GM04504 (cell line): ENCODE results near the gene INSYN2B.
A peak's percentile ranks its signal among the peaks of the same experiment; 100 is the strongest.
"Not testable (repeated sequence)": the region's sequence is repeated elsewhere in the genome, so short reads cannot be mapped to it uniquely, and the experiment has no call there.

Experiments used
- DNase-seq: peaks from one replicate; pipeline ENCODE4 v3.0.0-alpha.2; 2012; ENCODE audit warnings: low read depth

The INSYN2B gene

GRCh38 chr5:169848792-169849191 lies 131.5 kb downstream of the INSYN2B start:
- no peak for DNase-seq

DNA sequence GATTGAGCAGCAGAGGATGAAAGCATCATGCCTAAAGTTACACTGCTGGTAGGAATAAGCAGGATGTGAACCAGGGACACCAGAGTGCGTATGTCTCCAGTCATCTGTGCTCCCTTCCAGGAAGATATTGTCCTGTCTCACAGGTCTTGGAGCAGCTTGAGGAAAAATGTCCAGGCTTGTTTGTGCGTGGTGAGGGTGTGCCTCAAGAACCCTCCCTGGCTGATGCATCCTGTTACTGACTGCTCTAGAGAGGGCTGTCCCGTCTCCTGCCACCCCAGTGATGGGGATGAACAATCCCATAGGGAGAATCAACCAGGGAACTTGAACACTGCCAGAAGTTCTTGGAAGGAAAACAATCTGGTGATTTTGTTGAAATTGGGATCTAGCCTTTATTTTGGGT lies 132.0 kb downstream of the INSYN2B start:
- no peak for DNase-seq

DNA sequence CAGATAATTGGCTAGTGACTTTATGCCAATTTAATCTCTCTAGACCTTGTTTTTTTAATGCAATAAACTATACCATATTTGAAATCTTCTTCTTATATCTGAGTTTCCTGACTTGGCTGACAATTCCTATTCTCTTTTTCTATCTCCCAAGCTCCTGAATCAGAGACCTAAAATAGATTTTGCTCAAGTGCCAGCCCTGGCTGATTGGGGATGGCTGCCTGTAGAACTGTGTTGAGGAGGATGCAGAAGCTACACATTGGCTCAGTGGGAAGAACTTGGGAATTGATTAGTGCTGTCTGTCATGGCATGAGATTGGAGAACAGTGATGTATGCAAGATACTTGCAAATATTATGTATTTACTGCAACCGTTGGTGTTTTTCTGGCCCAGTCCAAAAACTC lies 132.8 kb downstream of the INSYN2B start:
- no peak for DNase-seq

GRCh38 chr5:169842699-169843098 lies 137.6 kb downstream of the INSYN2B start:
- DNase-seq: no peak

GRCh38 chr5:169840405-169840804 lies 139.9 kb downstream of the INSYN2B start:
- no peak for DNase-seq

DNA sequence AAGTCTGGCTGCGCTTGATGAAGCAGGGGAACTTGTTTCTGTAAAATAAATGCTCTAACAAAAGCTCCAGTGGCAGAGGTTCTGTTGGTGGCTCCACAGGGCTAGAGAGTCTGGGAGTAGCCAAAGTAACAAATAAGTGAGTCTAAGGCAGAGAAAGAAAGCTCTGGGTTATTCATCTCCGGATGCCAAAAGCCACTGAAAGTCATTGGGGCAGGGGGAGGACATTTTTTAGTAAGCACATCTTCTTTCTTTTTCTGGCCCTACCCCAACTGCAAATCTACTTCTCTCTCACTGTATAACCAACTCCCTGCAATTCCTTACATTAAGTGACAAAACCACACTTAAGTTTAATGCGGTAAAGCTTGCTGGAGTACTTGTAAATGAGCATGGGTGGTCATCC lies 141.6 kb downstream of the INSYN2B start:
- DNase-seq: no peak

DNA sequence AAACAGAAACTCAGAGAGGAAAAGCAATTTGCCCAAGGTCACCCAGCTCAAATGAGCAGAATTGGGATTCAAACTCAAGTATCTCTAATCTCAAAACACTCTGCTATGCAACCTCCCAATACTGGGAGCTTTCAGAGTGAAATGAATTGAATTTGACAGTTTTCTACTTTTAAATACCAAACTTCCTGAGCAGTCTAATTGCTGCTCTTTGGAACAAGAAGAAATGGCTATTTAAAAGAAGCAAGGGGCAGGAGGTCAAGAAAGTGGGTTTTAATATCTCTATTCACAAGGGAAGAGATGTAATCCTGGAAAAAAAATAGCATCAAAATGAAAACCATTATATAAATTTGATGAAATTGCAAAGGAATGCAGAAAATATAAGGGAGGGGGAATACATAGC lies 142.6 kb downstream of the INSYN2B start:
- DNase-seq: no peak

DNA sequence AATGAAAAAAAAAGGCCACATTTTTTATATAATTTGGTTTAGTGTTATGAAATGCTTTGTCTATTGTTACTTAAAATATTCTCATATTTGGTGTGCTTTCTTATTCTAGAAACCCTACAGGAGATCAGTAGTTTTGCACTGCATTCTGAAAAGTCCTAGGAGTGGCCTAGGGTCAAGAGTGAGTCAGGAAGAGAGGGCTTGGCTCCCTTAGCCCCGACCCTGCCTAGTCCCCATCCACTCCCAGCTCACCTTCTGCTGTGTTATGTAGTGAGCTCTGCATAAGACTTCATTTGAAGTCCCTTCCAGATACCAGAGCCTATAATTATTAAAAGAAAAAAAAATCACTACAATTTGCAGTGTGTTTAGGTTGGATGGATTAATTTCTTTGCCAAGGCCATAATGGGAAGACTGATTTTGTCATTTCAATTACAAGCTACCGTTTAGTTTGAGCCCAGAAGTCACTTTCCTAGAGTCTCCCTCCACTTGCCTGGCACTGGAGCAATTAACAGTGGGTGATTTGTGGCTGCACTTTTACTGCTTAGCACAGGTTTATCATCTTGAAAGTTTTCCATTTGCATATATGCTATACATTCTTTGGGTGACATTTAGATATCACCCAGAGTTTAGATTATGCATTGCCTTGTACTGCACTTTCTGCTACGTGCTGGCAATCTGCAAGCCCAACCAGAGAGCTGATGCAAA lies 143.3 kb downstream of the INSYN2B start:
- no peak for DNase-seq

- not testable (repeated sequence) for DNase-seq
Measured at GRCh38 chr5:169834540-169834939, 145.8 kb downstream of the INSYN2B start.

GRCh38 chr5:169833681-169834292 lies 146.5 kb downstream of the INSYN2B start:
- not testable (repeated sequence) for DNase-seq

DNA sequence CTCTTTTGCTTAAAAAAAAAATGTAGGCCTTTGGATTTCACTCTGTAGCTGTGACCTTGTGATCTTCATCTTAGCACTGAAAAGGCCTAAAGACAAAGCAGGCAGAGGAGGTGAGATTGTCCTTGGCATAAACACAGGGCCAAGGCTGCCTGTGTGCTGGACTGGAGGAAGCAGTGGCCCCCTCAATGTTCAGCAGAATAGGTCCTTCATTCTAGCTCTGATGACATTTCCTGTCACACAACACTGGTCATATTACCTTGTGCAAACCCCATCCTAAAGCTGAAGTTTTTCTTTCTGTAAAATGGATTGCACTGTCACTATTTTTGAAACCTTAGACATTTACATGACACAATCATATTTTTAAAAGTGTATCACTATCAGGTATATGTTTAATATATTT lies 147.4 kb downstream of the INSYN2B start:
- no peak for DNase-seq

- no peak for DNase-seq
Measured at GRCh38 chr5:169832304-169832703, 148.0 kb downstream of the INSYN2B start.

- DNase-seq: peak; percentile 19
Measured at GRCh38 chr5:169831331-169831730, 149.0 kb downstream of the INSYN2B start.

- no peak for DNase-seq
Measured at GRCh38 chr5:169828385-169828784, 151.9 kb downstream of the INSYN2B start.

DNA sequence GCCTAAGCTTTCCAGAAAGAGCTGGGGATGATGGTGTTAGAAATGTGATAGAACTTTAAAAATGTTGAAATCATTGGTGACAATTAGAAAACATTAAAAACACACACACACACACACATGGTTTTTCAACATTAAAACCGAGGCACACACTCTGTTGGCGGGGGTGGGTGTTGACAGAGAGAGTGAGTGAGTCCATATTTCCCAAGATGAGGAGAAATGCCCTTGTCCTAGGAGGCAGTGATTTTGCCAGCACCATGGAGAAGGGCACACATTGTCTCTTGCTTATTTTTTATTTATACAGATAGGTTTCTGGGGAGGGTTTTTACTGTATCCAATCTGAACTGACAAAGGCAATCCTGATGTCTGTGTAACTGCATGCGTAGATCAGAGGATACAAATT lies 152.5 kb downstream of the INSYN2B start:
- no peak for DNase-seq

DNA sequence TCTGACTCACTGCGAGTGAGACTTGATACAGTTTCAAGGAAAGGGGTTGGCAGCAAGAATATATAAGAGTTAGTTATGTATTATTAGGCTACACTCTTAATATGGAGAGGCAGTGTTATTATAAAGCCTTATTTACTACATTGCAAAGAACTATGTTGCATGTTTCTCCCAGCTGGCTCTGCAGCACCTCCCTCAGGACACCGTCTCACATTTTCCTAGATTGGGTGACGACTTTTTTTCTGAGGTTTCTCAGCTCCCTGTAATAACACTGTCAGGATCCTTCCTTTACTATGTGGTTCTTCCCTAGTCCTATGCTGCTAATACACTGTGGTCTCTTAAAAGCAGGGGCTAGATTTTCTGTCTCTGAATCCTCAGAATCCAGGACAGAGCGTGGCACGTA lies 153.7 kb downstream of the INSYN2B start:
- DNase-seq: no peak

- DNase-seq: no peak
Measured at GRCh38 chr5:169817031-169817430, 163.3 kb downstream of the INSYN2B start.

DNA sequence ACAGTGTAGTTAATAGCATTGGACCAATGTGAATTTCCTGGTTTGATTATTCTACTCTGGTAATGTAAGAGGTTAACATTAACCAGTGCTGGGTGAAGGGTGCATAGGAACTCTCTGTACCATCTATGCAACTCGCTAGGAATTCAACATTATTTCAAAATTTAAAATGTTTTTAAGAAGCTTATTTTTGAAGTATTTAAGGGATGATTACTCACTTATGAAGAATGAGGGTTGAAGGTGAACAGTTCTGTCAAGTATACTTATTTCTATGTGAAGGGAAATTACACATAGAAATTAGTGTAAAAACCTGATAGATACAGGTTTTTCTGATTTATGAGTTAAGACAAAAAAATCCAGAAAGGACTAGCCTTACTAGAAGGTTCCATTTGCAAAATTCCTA lies 165.8 kb downstream of the INSYN2B start:
- no peak for DNase-seq
